KMS-11 (cell line): ENCODE data around the gene DNA2.
"Not testable (repeated sequence)": the region's sequence is repeated elsewhere in the genome, so short reads cannot be mapped to it uniquely, and the experiment has no call there.

Source experiments
- H2AFZ ChIP-seq: fragments of 200-600 bp; sonication (generic); 2 replicates; pipeline ENCODE4 v1.6.1; 2016; ENCODE audit warnings: antibody characterized with exemption, mixed run types, low read depth
- H3K27ac ChIP-seq: fragments of 200-600 bp; sonication (generic); 2 replicates; pipeline ENCODE4 v1.6.1; 2016; ENCODE audit warnings: mild to moderate bottlenecking, mixed run types
- H3K27me3 ChIP-seq: fragments of 200-600 bp; sonication (generic); 2 replicates; pipeline ENCODE4 v1.6.1; 2017; ENCODE audit warnings: mild to moderate bottlenecking, low read depth, mixed run types, moderate library complexity; ENCODE audit not compliant: insufficient read depth
- H3K36me3 ChIP-seq: fragments of 200-600 bp; sonication (generic); 2 replicates; pipeline ENCODE4 v1.6.1; 2017; ENCODE audit warnings: mild to moderate bottlenecking, mixed run types; ENCODE audit not compliant: insufficient read depth
- H3K4me1 ChIP-seq: fragments of 200-600 bp; sonication (generic); 2 replicates; pipeline ENCODE4 v1.6.1; 2016; ENCODE audit warnings: mild to moderate bottlenecking, low read depth, mixed run types; ENCODE audit not compliant: poor library complexity, severe bottlenecking
- H3K4me2 ChIP-seq: fragments of 200-600 bp; sonication (generic); 2 replicates; pipeline ENCODE4 v1.7.0; 2016; ENCODE audit warnings: mild to moderate bottlenecking, mixed run types
- H3K4me3 ChIP-seq: fragments of 200-600 bp; sonication (generic); IDR thresholded peaks from 2 replicates; pipeline ENCODE4 v1.6.1; 2017; ENCODE audit warnings: low read depth, low read length, mixed read lengths; ENCODE audit not compliant: insufficient read depth
- H3K79me2 ChIP-seq: fragments of 200-600 bp; sonication (generic); 2 replicates; pipeline ENCODE4 v1.6.1; 2016; ENCODE audit warnings: low read depth, mixed run types; ENCODE audit not compliant: insufficient read depth
- H3K9ac ChIP-seq: fragments of 200-600 bp; sonication (generic); 2 replicates; pipeline ENCODE4 v1.6.1; 2016; ENCODE audit warnings: mild to moderate bottlenecking, mixed run types
- H4K20me1 ChIP-seq: fragments of 200-600 bp; sonication (generic); 2 replicates; pipeline ENCODE4 v1.6.1; 2016; ENCODE audit warnings: mild to moderate bottlenecking, mixed run types; ENCODE audit not compliant: insufficient read depth
- TF ChIP-seq, protein P1 (sequence below): fragments of 200-600 bp; sonication (generic); conservative IDR thresholded peaks from 2 replicates; pipeline ENCODE4 v1.6.1; 2017; ENCODE audit warnings: low read depth, mild to moderate bottlenecking, antibody characterized with exemption, low read length, moderate library complexity, mixed read lengths

Gene DNA2

DNA sequence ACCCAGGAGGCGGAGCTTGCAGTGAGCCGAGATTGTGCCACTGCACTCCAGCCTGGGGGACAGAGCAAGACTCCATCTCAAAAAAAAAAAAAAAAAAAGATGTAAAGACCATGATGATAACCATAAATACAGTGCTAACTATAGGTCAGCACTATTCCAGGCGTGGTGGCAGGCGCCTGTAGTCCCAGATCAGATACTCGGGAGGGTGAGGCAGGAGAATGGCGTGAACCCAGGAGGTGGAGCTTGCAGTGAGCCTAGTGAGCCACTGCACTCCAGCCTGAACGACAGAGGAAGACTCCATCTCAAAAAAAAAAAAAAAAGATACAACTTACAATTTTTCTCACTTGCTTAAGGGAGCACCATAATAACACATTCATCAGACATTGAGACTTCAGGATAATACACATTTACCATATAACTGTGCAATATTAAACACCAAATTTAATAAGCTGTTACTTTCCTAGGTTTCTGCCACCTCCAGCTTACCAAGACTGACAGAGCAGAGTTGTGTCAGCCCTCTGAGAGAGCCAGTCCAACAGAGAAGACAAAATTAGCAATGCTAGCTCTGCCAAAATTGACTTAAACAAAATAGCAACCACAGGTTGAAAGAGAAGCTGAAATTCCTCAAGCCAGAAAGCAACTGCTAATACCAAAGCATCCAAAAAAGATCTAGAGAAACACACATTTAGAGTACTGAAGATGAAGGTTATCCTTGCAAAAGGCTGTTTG lies 8.2 kb downstream of the DNA2 start:
- no peaks in the 10 kb centered on the region for H3K4me1 ChIP-seq
- H3K79me2 ChIP-seq = peaks cover 8% of the 10 kb centered on the region; the same call in 1 of the 2 replicates
- no peaks in the 10 kb centered on the region; the same call in 1 of the 2 replicates for H3K36me3 ChIP-seq

GRCh38 chr10:68462536-68462935 lies 9.2 kb downstream of the DNA2 start:
- TF ChIP-seq, protein P1, sequence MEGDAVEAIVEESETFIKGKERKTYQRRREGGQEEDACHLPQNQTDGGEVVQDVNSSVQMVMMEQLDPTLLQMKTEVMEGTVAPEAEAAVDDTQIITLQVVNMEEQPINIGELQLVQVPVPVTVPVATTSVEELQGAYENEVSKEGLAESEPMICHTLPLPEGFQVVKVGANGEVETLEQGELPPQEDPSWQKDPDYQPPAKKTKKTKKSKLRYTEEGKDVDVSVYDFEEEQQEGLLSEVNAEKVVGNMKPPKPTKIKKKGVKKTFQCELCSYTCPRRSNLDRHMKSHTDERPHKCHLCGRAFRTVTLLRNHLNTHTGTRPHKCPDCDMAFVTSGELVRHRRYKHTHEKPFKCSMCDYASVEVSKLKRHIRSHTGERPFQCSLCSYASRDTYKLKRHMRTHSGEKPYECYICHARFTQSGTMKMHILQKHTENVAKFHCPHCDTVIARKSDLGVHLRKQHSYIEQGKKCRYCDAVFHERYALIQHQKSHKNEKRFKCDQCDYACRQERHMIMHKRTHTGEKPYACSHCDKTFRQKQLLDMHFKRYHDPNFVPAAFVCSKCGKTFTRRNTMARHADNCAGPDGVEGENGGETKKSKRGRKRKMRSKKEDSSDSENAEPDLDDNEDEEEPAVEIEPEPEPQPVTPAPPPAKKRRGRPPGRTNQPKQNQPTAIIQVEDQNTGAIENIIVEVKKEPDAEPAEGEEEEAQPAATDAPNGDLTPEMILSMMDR = no peak
- H2AFZ ChIP-seq = no peak overlapping the region

More for the DNA sequence above, 8.2 kb downstream of the DNA2 start:
- Histone ChIP-seq H3K27ac (no peak overlapping the region), H3K27me3 (no peaks in the 10 kb centered on the region), H3K4me2 (no peak overlapping the region), H4K20me1 (no peaks in the 10 kb centered on the region), H3K4me3 (no peak overlapping the region), H2AFZ (no peak overlapping the region), H3K9ac (no peak overlapping the region)
- TF ChIP-seq, protein P1 = no peak

DNA sequence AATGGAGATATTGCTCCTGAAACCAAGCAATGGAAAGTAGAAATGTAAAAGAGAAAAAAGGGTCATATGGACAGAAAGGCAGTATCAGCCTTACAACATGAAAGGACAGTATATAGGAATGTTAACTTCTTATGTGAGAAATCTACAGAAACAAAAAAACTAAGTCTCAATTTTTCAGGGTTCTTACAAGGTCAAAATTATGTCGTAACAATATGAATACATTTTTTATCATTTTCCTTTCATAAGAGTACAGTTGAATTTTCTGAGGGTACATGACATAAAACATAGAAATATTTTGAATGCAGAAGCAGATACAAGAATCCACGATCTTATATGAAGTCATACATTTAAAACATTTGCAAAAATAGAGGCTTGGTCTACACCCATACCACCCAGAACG lies 10.7 kb downstream of the DNA2 start:
- no peak overlapping the region for H2AFZ ChIP-seq
- H3K79me2 ChIP-seq = no peaks in the 10 kb centered on the region
- no peaks in the 10 kb centered on the region for H3K27me3 ChIP-seq
- H4K20me1 ChIP-seq = no peaks in the 10 kb centered on the region
- no peak overlapping the region for H3K9ac ChIP-seq
- no peaks in the 10 kb centered on the region for H3K36me3 ChIP-seq
- TF ChIP-seq, protein P1 = no peak
- H3K4me2 ChIP-seq = no peak overlapping the region
- no peak overlapping the region for H3K27ac ChIP-seq
- no peak overlapping the region for H3K4me3 ChIP-seq
- no peaks in the 10 kb centered on the region for H3K4me1 ChIP-seq

More at GRCh38 chr10:68462536-68462935, 9.2 kb downstream of the DNA2 start:
- Histone ChIP-seq H3K4me3 (no peak overlapping the region), H3K4me1 (no peaks in the 10 kb centered on the region), H3K79me2 (no peaks in the 10 kb centered on the region), H3K9ac (no peak overlapping the region), H3K27me3 (no peaks in the 10 kb centered on the region), H3K36me3 (no peaks in the 10 kb centered on the region), H3K27ac (no peak overlapping the region), H4K20me1 (no peaks in the 10 kb centered on the region), H3K4me2 (no peak overlapping the region)

GRCh38 chr10:68449698-68450097 lies 22.1 kb downstream of the DNA2 start:
- not testable (repeated sequence) for H3K79me2 ChIP-seq

DNA sequence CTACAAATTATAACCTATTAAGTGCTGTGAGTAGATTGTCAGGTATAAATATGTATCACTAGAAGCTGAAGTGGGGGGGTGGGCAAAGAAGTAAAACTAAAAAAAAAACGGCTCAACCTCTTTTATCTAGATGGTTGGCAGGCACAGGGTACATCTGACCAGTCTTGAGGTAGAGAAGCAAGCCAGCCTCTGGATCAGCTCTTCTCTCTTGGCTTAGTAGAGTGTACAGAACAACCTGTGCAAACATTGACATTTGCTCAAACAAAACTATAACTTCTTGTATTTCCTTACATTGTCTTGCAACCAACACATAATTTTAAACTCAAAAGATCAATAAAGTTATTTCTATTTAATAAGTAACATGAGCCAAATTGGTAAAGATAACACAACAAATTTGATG lies 25.6 kb downstream of the DNA2 start:
- TF ChIP-seq, protein P1 = no peak
- Histone ChIP-seq H3K27me3 (no peaks in the 10 kb centered on the region), H3K36me3 (no peaks in the 10 kb centered on the region)

More at GRCh38 chr10:68449698-68450097, 22.1 kb downstream of the DNA2 start:
- H3K27ac ChIP-seq, H3K4me1 ChIP-seq, H3K36me3 ChIP-seq, H3K27me3 ChIP-seq, H4K20me1 ChIP-seq, H3K9ac ChIP-seq, H2AFZ ChIP-seq, H3K4me3 ChIP-seq, H3K4me2 ChIP-seq: not testable (repeated sequence)

More for the DNA sequence above, 25.6 kb downstream of the DNA2 start:
- H4K20me1 ChIP-seq = no peaks in the 10 kb centered on the region
- no peak overlapping the region for H2AFZ ChIP-seq
- H3K27ac ChIP-seq = no peak overlapping the region
- H3K4me2 ChIP-seq = no peak overlapping the region
- no peaks in the 10 kb centered on the region for H3K79me2 ChIP-seq
- no peak overlapping the region for H3K9ac ChIP-seq
- H3K4me3 ChIP-seq = no peak overlapping the region
- H3K4me1 ChIP-seq = no peaks in the 10 kb centered on the region
